GM12878 (cell line): ENCODE results near the gene CFAP97D2. TPM values are rescaled to one million over a fixed set of nuclear protein-coding genes. Genes with fewer than 3 reads are reported as not detected.

ENCODE experiments used
- ATAC-seq: fragments of 200-7000 bp; cut with Tn5 transposase; 3 replicates; pipeline ENCODE4 v1.9.1; 2020; ENCODE audit warnings: mild to moderate bottlenecking, moderate library complexity
- BruUV-seq: library from RNA; stranded (reverse); fragments of 400-500 nt; replicated peaks from 2 replicates; lab custom pipeline; 2021; lab: Mats Ljungman, UMichigan
- CTCF ChIA-PET: fragments of 300-600 bp; sonication (Branson Sonifier 250); formaldehyde crosslinking; extraction: SDS; loops from one replicate; lab custom pipeline; 2021; ENCODE audit warnings: inconsistent platforms; lab: Yijun Ruan, JAX
- POLR2A ChIA-PET: fragments of 350-600 bp; formaldehyde crosslinking; extraction: SDS; loops from one replicate; lab custom pipeline; 2021; ENCODE audit warnings: inconsistent platforms; lab: Charles Lee
- RAD21 ChIA-PET: fragments of 300-600 bp; sonication (Branson Sonifier 250); formaldehyde crosslinking; loops from one replicate; lab custom pipeline; 2023; ENCODE audit warnings: antibody characterized with exemption; ENCODE audit not compliant: unreplicated experiment; lab: Charles Lee
- SMC1A ChIA-PET: fragments of 300-600 bp; sonication (Branson Sonifier 250); formaldehyde crosslinking; loops from one replicate; lab custom pipeline; 2023; ENCODE audit not compliant: unreplicated experiment, uncharacterized antibody; lab: Charles Lee
- DNase-seq: peaks from one replicate; pipeline ENCODE4 v3.0.0-alpha.2; 2011; ENCODE audit warnings: low read depth, low spot score
- FAIRE-seq: peaks from 3 replicates; lab custom pipeline; 2011; peaks lifted over from hg19 to GRCh38; lab: Jason Lieb, UNC
- H2AFZ ChIP-seq: 2 replicates; pipeline ENCODE4 v1.6.0; 2011; ENCODE audit warnings: low read depth, low read length, control low read depth; ENCODE audit not compliant: control insufficient read depth
- H3K27ac ChIP-seq: 2 replicates; pipeline ENCODE4 v1.5.1; 2011; ENCODE audit warnings: control low read depth; ENCODE audit not compliant: control insufficient read depth, insufficient read depth
- H3K27me3 ChIP-seq, 2 experiments: replicated peaks in 1 of 2; 2 replicates each; pipeline versions ENCODE4 v1.6.0 to v1.6.1; 2011; ENCODE audit warnings: low read length in 1 of 2; ENCODE audit not compliant: control insufficient read depth in 2 of 2, insufficient read depth in 2 of 2
- H3K36me3 ChIP-seq, 2 experiments: 2 replicates each; pipeline ENCODE4 v1.5.1; 2011; ENCODE audit warnings: low read length in 1 of 2; ENCODE audit not compliant: control insufficient read depth in 2 of 2, insufficient read depth in 2 of 2
- H3K4me1 ChIP-seq: 2 replicates; pipeline ENCODE4 v1.6.1; 2011; ENCODE audit warnings: mild to moderate bottlenecking, low read length, moderate library complexity, mixed read lengths; ENCODE audit not compliant: control insufficient read depth, insufficient read depth
- H3K4me2 ChIP-seq: 2 replicates; pipeline ENCODE4 v1.6.0; 2011; ENCODE audit warnings: control low read depth; ENCODE audit not compliant: control insufficient read depth, insufficient read depth
- H3K4me3 ChIP-seq: fragments of 200-600 bp; sonication (generic); 2 replicates; pipeline ENCODE4 v1.5.1; 2016
- H3K79me2 ChIP-seq: 2 replicates; pipeline ENCODE4 v1.6.0; 2011; ENCODE audit warnings: low read length; ENCODE audit not compliant: control insufficient read depth, insufficient read depth
- H3K9ac ChIP-seq: 2 replicates; pipeline ENCODE4 v1.8.0; 2011; ENCODE audit warnings: low read length, control low read depth, mixed read lengths; ENCODE audit not compliant: control insufficient read depth, insufficient read depth
- H3K9me3 ChIP-seq: replicated peaks from 3 replicates; pipeline ENCODE4 v1.5.1; 2011; ENCODE audit warnings: mild to moderate bottlenecking, low read length; ENCODE audit not compliant: control insufficient read depth, insufficient read depth
- H4K20me1 ChIP-seq: 2 replicates; pipeline ENCODE4 v1.6.0; 2011; ENCODE audit not compliant: control insufficient read depth, insufficient read depth
- LARP7 ChIP-seq: fragments of 450-650 bp; IDR thresholded peaks from 2 replicates; pipeline ENCODE4 v1.6.1; 2017; ENCODE audit warnings: mild to moderate bottlenecking
- NR2F1 ChIP-seq: fragments of 450-650 bp; conservative IDR thresholded peaks from 2 replicates; pipeline ENCODE4 v1.6.1; 2017; ENCODE audit warnings: mild to moderate bottlenecking
- PAX8 ChIP-seq: fragments of 450-650 bp; IDR thresholded peaks from 2 replicates; pipeline ENCODE4 v1.6.1; 2017; ENCODE audit warnings: mild to moderate bottlenecking, moderate library complexity
- POLR2AphosphoS5 ChIP-seq: IDR thresholded peaks from 2 replicates; pipeline ENCODE4 v1.6.1; 2011; ENCODE audit warnings: mild to moderate bottlenecking, low read length, inconsistent platforms
- ZNF207 ChIP-seq: fragments of 450-650 bp; IDR thresholded peaks from 2 replicates; pipeline ENCODE4 v1.6.1; 2014; ENCODE audit warnings: antibody characterized with exemption, mild to moderate bottlenecking, borderline replicate concordance
- WGBS: methylation state at CpG from one replicate; pipeline ENCODE4 v1.1.6; 2016; ENCODE audit warnings: low lambda C conversion rate; ENCODE audit not compliant: insufficient replicate concordance, insufficient coverage; ENCODE audit errors: missing lambda C conversion rate; 5-methylcytosine and 5-hydroxymethylcytosine counted together
- in situ Hi-C: fragments of 300-500 bp; cut with MboI; formaldehyde crosslinking; loops from 9 replicates; pipeline ENCODE4 v1.14.3; 2018; ENCODE audit warnings: mixed read lengths
- intact Hi-C: fragments of 100-400 bp; cut with micrococcal nuclease; formaldehyde crosslinking; loops from one replicate; pipeline ENCODE4 v1.14.2; 2022; ENCODE audit not compliant: unreplicated experiment
- polyA plus RNA-seq, 11 experiments: library from polyadenylated mRNA; depleted of rRNA in 4 of 11; unstranded in 6 of 11; stranded (reverse) in 5 of 11; fragments of >200 nt; fragmentation: Nextera tagmentation in 4 of 11; fragmentation: Illumina TruSeq in 1 of 11; extraction: Ambion mirVana in 4 of 11; extraction: Trizol in 1 of 11; gene quantifications; 1 replicate in 1 of 11; 2 replicates in 10 of 11; pipeline versions ENCODE4 v1.2.1 to v1.2.3, GENCODE V29; 2011 to 2016; ENCODE audit warnings: inconsistent platforms in 2 of 11, missing spikeins in 2 of 11, low read depth in 1 of 11
- total RNA-seq, 4 experiments: library from RNA; depleted of rRNA in 3 of 4; stranded (reverse); fragments of >200 nt in 3 of 4; fragmentation: Illumina TruSeq in 1 of 4; extraction: Trizol in 1 of 4; gene quantifications; 2 replicates each; pipeline versions ENCODE4 v1.2.1 to v1.2.3, GENCODE V29; 2013 to 2021
- TF ChIP-seq, protein P1 (sequence below): IDR thresholded peaks from 2 replicates; pipeline ENCODE4 v1.6.1; 2012; ENCODE audit warnings: low read depth, low read length, improper control_type of control experiment
- TF ChIP-seq, protein P2 (sequence below), 3 experiments: IDR thresholded peaks in 2 of 3; conservative IDR thresholded peaks in 1 of 3; 2 replicates each; pipeline ENCODE4 v1.5.1; 2011; ENCODE audit warnings: low read depth in 3 of 3, low read length in 3 of 3, mild to moderate bottlenecking in 3 of 3, control low read depth in 2 of 3, moderate library complexity in 2 of 3, inconsistent platforms in 1 of 3, mixed read lengths in 1 of 3; ENCODE audit not compliant: control insufficient read depth in 2 of 3, insufficient read depth in 1 of 3; ENCODE audit errors: extremely low read depth in 1 of 3
- TF ChIP-seq, protein P3 (sequence below): fragments of 450-650 bp; IDR thresholded peaks from 2 replicates; pipeline ENCODE4 v1.6.1; 2017; ENCODE audit warnings: antibody characterized with exemption, mild to moderate bottlenecking, moderate library complexity
- TF ChIP-seq, protein P4 (sequence below): fragments of 450-650 bp; formaldehyde crosslinking; IDR thresholded peaks from 2 replicates; pipeline ENCODE4 v1.4.0; 2020; ENCODE audit warnings: mild to moderate bottlenecking, moderate library complexity

CFAP97D2 gene
- total and polyA plus RNA-seq, 10 of the 15 experiments (the other 5 are each of a cell fraction or from before 2014, with no cell fraction given) = not detected

DNA sequence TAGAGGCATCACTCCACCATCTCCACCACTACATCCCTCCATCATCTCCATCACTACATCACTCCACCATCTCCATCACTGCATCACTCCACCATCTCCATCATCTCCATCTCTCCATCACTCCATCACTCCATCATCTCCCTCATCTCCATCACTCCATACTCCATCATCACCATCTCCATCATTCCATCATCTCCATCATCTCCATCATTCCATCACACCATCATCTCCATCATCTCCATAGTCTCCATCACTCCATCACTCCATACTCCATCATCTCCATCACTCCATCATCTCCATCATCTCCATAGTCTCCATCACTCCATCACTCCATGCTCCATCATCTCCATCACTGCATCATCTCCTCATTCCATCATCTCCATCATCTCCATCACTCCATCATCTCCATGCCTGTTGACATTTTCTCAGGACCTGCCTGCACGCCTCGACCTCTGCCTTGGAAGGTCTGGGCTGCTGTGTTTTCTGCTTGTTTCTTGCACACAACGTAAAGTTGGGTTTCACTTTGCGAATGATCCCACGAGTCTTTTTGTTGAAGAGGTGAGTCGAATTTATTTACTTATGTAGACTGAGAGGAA, 25.5 kb upstream of the CFAP97D2 start:
- RAD21 ChIA-PET = no interaction called here
- BruUV-seq = no TSS peak
- TF ChIP-seq PAX8 = no peak
- TF ChIP-seq, protein P1, sequence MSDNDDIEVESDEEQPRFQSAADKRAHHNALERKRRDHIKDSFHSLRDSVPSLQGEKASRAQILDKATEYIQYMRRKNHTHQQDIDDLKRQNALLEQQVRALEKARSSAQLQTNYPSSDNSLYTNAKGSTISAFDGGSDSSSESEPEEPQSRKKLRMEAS = no peak
- TF ChIP-seq, protein P2, sequence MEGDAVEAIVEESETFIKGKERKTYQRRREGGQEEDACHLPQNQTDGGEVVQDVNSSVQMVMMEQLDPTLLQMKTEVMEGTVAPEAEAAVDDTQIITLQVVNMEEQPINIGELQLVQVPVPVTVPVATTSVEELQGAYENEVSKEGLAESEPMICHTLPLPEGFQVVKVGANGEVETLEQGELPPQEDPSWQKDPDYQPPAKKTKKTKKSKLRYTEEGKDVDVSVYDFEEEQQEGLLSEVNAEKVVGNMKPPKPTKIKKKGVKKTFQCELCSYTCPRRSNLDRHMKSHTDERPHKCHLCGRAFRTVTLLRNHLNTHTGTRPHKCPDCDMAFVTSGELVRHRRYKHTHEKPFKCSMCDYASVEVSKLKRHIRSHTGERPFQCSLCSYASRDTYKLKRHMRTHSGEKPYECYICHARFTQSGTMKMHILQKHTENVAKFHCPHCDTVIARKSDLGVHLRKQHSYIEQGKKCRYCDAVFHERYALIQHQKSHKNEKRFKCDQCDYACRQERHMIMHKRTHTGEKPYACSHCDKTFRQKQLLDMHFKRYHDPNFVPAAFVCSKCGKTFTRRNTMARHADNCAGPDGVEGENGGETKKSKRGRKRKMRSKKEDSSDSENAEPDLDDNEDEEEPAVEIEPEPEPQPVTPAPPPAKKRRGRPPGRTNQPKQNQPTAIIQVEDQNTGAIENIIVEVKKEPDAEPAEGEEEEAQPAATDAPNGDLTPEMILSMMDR (IDR thresholded peaks at IDR 0.05 in 2 of 3, conservative IDR thresholded peaks at IDR 0.05 in 1 of 3; ENCODE audit: control insufficient read depth in 2 of 3, extremely low read depth in 1 of 3, insufficient read depth in 1 of 3, low read depth in 3 of 3, low read length in 3 of 3) = no peak
- TF ChIP-seq, protein P3, sequence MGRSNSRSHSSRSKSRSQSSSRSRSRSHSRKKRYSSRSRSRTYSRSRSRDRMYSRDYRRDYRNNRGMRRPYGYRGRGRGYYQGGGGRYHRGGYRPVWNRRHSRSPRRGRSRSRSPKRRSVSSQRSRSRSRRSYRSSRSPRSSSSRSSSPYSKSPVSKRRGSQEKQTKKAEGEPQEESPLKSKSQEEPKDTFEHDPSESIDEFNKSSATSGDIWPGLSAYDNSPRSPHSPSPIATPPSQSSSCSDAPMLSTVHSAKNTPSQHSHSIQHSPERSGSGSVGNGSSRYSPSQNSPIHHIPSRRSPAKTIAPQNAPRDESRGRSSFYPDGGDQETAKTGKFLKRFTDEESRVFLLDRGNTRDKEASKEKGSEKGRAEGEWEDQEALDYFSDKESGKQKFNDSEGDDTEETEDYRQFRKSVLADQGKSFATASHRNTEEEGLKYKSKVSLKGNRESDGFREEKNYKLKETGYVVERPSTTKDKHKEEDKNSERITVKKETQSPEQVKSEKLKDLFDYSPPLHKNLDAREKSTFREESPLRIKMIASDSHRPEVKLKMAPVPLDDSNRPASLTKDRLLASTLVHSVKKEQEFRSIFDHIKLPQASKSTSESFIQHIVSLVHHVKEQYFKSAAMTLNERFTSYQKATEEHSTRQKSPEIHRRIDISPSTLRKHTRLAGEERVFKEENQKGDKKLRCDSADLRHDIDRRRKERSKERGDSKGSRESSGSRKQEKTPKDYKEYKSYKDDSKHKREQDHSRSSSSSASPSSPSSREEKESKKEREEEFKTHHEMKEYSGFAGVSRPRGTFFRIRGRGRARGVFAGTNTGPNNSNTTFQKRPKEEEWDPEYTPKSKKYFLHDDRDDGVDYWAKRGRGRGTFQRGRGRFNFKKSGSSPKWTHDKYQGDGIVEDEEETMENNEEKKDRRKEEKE = no peak
- no peak for TF ChIP-seq LARP7
- TF ChIP-seq NR2F1 = no peak
- TF ChIP-seq ZNF207 = no peak
- TF ChIP-seq, protein P4, sequence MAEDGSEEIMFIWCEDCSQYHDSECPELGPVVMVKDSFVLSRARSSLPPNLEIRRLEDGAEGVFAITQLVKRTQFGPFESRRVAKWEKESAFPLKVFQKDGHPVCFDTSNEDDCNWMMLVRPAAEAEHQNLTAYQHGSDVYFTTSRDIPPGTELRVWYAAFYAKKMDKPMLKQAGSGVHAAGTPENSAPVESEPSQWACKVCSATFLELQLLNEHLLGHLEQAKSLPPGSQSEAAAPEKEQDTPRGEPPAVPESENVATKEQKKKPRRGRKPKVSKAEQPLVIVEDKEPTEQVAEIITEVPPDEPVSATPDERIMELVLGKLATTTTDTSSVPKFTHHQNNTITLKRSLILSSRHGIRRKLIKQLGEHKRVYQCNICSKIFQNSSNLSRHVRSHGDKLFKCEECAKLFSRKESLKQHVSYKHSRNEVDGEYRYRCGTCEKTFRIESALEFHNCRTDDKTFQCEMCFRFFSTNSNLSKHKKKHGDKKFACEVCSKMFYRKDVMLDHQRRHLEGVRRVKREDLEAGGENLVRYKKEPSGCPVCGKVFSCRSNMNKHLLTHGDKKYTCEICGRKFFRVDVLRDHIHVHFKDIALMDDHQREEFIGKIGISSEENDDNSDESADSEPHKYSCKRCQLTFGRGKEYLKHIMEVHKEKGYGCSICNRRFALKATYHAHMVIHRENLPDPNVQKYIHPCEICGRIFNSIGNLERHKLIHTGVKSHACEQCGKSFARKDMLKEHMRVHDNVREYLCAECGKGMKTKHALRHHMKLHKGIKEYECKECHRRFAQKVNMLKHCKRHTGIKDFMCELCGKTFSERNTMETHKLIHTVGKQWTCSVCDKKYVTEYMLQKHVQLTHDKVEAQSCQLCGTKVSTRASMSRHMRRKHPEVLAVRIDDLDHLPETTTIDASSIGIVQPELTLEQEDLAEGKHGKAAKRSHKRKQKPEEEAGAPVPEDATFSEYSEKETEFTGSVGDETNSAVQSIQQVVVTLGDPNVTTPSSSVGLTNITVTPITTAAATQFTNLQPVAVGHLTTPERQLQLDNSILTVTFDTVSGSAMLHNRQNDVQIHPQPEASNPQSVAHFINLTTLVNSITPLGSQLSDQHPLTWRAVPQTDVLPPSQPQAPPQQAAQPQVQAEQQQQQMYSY = no peak
- TF ChIP-seq POLR2AphosphoS5 = no peak
- TF ChIP-seq, all 136 proteins: peak for 0
- in situ Hi-C loops = no loop called here
- no peak overlapping the region for H3K4me3 ChIP-seq
- DNase-seq (no peak), FAIRE-seq (no peak), ATAC-seq (no peak)
- peaks cover 0 to 3% of the 10 kb centered on the region in 2 experiments; a peak in 1 of 4 replicates for H3K27me3 ChIP-seq
- H3K79me2 ChIP-seq = no peaks in the 10 kb centered on the region
- POLR2A ChIA-PET = no interaction called here
- H3K9ac ChIP-seq = no peak overlapping the region
- no peaks in the 10 kb centered on the region for H4K20me1 ChIP-seq
- no peak overlapping the region for H3K4me2 ChIP-seq
- no peaks in the 10 kb centered on the region for H3K9me3 ChIP-seq
- peaks cover 7% of the 10 kb centered on the region for H3K4me1 ChIP-seq
- H3K27ac ChIP-seq = no peak overlapping the region
- CTCF ChIA-PET = no interaction called here
- no peaks in the 10 kb centered on the region for H3K36me3 ChIP-seq
- SMC1A ChIA-PET = no interaction called here
- no peak overlapping the region for H2AFZ ChIP-seq
- WGBS = 85% methylated on average over 6 of the region's 6 CpGs
- intact Hi-C loops = no loop called here
